HG02759 (cell line): ENCODE measurements around the gene LRRC47.

ENCODE experiments used
- ATAC-seq: cut with Tn5 transposase; IDR thresholded peaks from one replicate; pipeline ENCODE4 v1.9.1; 2021; ENCODE audit warnings: mild to moderate bottlenecking, moderate library complexity; ENCODE audit not compliant: unreplicated experiment

LRRC47 gene

GRCh38 chr1:3787745-3788605 lies 8.3 kb downstream of the LRRC47 start:
- no peak for ATAC-seq

GRCh38 chr1:3787349-3787715 lies 9.0 kb downstream of the LRRC47 start:
- no peak for ATAC-seq

GRCh38 chr1:3786468-3787348 lies 9.6 kb downstream of the LRRC47 start:
- ATAC-seq = no peak

GRCh38 chr1:3785456-3786157 lies 10.7 kb downstream of the LRRC47 start:
- ATAC-seq = no peak

GRCh38 chr1:3785045-3785444 lies 11.3 kb downstream of the LRRC47 start:
- ATAC-seq = no peak

- ATAC-seq = no peak
Observed at GRCh38 chr1:3783651-3784474, 12.4 kb downstream of the LRRC47 start.

- ATAC-seq = no peak
Observed at GRCh38 chr1:3780901-3781300, 15.4 kb downstream of the LRRC47 start.

GRCh38 chr1:3779912-3780416 lies 16.3 kb downstream of the LRRC47 start:
- ATAC-seq = no peak

GRCh38 chr1:3779265-3779911 lies 16.9 kb downstream of the LRRC47 start:
- no peak for ATAC-seq

- ATAC-seq = no peak
Observed at GRCh38 chr1:3778590-3779264, 17.6 kb downstream of the LRRC47 start.

GRCh38 chr1:3777647-3778589 lies 18.4 kb downstream of the LRRC47 start:
- ATAC-seq = no peak

- no peak for ATAC-seq
Observed at GRCh38 chr1:3777078-3777547, 19.2 kb downstream of the LRRC47 start.

GRCh38 chr1:3776231-3776961 lies 19.9 kb downstream of the LRRC47 start:
- ATAC-seq = no peak

- no peak for ATAC-seq
Observed at GRCh38 chr1:3775490-3776230, 20.6 kb downstream of the LRRC47 start.

GRCh38 chr1:3774946-3775489 lies 21.3 kb downstream of the LRRC47 start:
- ATAC-seq = no peak

- ATAC-seq = no peak
Observed at GRCh38 chr1:3774276-3774945, 21.9 kb downstream of the LRRC47 start.
